ENCODE data around the gene KRT39.
"Not testable (repeated sequence)": the region's sequence is repeated elsewhere in the genome, so short reads cannot be mapped to it uniquely, and the experiment has no call there.

Gene KRT39

DNA sequence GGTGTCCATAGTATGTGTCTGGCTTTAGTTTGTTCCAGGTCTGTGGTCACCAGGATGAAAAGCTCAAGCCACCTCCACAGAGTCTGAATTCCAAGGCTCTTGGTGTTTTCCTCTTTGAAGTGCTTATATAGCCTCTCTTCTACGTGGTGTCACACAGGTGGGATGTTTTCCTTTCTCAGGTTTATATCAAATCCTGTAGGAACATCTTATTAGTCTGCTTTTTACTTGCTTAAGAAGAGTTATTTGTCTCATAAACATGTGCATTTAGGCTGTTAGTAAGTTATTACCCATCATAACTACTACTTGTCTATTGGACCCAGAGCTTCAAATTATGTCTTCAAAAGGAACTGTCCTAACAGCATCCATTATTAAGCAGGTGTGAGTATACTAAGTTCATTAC lies at the start of gene KRT39:
TSS of gene KRT39 (minus strand) at position 101 of the 400 bp plus-strand sequence. CDS start at position 9, 92 bp downstream.
- DNase-seq, result no peak

DNA sequence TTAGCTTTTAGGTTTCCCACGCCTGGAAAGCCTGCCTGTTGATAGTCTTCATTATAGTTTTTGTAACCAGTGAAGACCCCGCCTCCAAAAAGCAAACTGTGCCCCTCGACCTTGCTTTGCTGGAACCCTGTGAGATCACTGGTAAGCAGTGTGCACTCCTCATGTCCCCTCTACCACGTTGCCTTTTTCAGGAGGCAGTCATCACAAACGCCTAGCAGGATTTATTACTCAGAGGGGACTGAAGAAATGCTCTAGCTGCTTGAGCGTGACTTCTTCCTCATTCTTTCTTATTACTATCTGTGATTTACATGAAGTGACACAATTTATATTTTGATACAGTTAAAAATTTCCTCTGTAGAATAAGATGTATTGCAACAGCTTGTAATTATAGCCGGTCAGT lies 48.7 kb upstream of the KRT39 start:
- no peak for DNase-seq

DNA sequence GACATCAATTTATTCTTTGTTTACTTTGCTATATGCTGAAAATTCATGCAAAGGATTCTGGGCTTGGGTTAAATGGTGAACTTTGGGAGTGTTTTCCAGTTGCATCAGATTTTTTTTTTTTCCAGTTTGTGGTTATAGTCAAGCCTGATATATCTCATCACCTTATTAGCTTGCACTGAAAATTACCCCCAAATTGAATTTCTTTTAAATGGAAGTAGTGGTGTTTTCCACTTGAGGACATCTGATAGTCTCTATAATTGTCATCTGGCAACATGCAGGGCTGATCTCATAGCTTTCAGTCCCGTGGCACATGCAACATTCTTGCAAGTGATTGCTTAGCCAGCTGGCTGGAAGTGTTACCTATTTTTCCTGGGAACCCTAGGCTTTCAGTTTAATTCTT lies 46.9 kb upstream of the KRT39 start:
- no peak for DNase-seq

DNA sequence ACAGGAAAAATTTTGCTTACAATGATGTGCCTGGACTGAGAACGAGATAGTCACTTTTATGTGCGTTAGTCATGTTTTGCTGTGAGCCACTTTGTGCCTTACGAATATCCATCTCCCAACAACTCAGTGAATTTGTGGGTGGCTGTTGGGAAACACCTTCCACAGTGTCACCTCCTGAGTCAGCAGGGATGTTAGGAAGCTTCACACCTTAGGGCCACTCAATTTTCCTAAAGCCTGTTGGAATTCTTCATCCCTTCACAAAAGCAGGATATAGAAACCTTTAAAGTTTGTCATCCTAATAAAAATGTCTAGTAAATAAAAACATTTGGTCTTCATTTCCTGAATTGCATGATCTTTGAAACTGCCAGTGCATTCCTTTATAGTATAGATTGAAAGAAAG lies 46.4 kb upstream of the KRT39 start:
- DNase-seq, result no peak

DNA sequence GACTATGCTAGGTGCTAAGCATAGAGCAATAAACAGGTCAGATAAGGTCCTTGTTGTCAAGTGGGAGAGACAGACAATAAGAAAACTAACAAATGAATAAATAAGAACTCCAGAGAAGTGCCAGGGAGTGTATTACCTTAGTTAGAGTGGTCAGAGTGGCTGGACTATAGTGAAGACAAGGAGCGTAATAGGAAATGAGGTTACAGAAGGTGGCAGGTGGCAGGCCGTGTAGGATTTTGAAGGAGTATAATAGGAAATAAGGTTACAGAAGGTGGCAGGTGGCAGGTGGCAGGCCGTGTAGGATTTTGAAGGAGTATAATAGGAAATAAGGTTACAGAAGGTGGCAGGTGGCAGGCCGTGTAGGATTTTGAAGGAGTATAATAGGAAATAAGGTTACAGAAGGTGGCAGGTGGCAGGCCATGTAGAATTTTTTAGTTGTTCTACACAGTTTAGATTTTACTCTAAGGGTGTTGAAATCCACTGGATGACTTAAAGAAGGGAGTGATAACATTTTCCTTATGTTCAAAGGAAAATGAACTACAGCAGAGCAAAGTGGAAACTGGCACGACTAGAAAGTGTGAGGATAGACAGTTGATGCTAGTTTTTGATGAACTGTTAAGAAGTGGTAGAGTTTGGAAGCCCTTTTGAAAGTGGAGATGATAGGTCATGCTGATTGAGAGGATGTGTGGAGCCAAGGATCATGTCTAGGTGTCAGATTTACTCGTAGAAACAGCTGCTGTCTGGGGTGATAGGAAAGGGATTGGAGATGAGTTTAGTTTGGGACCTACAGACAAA lies 45.8 kb upstream of the KRT39 start:
- no peak for DNase-seq

DNA sequence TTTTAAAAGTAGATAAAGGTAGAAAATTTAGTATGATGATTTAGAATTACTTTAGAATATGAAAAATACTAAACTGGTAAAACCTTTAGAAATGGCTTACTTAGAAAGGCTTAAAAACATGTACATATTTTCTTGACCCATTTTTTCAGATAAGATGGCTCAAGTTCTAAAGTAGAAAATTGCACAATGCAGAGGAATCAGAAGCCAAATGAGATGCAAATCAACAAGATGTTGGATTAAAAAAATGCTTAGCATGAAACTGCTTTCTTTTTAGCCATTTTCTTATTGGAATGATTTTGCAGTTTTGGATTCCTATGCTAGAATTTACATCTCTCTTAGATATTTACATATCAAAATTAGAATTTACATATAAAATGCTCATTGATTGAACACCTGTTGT lies 43.7 kb upstream of the KRT39 start:
- no peak for DNase-seq

DNA sequence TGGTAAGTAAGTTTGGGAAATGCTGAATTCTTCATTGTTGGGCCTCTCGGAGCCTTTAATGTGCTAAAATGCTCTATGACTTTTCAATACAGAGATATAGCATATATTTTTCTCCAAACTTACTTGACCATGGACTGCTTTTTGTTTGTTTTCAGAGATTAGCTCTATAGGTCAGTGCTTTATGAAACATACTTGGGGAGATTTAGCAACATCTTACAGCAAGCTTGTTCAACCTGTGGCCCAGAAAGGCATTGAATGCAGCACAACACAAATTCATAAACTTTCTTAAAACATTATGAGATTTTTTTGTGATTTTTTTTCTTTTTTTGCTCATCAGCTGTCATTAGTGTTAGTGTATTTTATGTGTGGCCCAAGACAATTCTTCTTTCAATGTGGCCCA lies 43.2 kb upstream of the KRT39 start:
- no peak for DNase-seq

DNA sequence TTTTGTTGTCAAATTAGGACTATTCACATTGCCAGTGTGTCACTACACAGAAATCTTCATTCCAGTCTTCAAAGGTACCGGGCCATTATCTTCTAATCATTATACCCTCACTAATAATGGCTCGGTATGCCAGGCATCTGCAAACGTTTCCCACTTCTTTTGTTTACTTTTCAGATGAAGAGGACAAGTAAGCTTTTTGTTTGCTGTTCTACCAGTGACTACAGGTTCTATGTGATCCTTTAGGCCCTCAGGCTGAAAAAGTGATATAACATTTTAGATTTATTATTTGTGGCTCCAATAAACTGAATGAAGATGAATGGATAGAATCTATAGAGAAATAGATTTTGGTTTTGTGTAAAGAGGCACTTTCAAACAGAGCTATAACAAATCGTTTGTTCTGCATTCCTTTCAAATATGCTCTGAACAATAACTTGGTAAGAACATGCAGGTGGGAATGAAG lies 42.6 kb upstream of the KRT39 start:
- no peak for DNase-seq

DNA sequence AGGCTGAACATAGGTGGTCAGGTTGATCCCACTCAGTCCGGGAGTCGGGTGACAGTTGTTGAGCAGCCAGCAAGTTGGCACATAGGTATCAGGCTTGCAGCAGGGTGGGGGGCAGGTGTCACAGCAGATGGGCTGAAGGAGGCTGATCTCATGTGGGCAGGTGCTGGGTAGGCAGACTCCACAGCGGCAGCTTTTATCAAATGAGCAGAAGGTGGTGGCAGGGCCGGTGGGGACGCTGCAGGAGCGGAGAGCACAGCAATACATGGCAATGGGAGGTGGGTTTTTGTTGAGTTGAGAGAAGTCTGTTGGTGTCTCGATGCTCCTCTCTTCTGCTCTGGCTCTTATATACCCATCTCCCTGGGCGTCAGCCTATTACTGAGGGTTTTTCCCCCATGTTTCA lies 42.1 kb upstream of the KRT39 start, which contains the start of gene KRTAP3-1:
TSS of gene KRTAP3-1 (minus strand) at position 318 of the 400 bp plus-strand sequence. CDS start at position 264, 54 bp downstream.
- DNase-seq, result no peak

DNA sequence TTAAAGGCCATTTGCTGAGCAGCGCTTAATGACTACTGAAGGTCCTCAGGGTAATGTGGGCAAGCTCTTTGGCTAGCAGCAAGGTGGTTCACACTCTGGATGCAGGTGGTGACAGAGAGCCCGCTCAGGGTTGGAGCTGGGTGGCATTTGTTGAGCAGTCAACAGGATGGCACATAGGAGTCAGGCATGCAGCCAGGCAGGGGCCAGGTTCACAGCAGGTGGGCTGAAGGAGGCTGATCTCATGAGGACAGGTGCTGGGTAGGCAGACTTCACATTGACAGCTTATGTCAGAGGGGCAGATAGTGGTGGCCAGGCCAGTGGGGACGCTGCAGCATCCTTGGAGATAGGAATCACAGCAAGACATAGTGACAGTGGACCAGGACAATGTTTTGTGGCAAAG lies 37.6 kb upstream of the KRT39 start:
- no peak for DNase-seq

DNA sequence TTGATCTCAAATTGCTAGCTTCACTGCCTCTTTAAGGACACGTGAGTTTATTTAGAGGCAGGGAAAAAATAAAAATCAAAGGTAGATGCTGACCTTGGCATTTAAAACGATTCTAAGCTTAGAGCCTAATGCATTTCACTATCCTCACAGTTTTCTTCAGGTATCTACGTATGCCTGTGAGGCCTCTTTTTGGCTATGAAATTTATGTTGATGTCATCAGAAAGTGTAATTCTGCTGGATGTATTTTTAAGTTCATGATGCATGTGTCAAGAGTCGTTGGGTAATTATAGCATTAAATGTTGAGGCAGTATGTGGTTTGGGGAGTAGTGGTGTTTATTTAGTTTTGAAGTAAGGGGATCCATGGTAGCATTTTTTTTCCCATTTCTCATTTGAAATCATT lies 37.2 kb upstream of the KRT39 start:
- no peak for DNase-seq

DNA sequence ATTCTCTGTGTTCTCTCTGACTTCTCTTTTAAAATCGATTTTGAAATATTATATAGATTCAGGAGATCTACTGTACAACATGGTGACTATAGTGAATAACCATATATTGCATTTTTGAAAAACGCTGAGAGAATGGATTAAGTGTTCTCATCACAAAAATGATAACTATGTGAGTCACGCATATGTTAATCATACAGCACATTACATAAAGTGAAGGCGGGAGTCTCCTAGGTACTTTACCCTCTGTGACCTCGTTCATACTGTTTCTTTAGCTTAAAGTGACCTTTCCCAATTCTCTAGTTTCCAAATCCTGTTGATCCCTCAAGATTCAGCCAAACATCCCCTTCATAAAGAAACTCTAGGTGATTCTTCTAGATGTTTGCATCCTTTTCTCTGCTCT lies 36.1 kb upstream of the KRT39 start:
- DNase-seq, result no peak

DNA sequence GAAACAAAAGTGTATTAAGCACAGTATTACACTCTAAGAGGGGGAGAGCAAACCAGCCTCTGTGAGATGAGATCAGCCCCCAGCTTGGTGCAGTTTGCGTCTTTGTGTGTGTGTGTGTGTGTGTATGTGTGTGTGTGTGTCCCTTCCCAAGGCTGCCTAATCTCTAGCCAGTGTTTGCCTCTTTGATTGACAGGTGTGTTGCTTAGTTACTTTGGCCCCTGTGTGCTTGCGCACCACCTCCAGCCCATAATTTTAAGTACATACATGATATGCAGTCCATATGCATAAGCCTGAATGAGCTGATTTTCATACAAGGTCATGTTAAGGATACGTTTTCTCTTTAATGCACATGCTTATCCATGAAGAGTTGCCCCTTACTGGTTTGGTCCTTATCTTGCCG lies 35.0 kb upstream of the KRT39 start:
- DNase-seq, result no peak

DNA sequence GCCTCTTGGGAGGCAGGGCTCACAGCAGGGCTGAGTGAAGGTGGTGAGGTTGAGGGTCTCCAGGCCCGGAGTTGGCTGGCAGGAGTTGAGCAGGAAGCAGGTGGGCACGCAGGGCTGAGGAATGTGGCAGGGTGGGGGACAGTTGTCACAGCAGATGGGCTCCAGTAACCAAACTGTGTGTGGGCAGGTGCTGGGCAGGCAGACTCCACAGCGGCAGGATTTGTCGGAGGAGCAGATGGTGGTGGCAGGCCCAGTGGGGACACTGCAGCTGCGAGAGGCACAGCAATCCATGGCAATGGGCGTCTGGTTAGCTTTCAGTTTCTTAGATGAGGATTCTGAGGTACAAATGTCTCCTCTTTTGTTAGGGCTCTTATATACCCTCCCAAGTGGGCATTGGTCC lies 32.8 kb upstream of the KRT39 start, which contains the start of gene KRTAP3-2:
TSS of gene KRTAP3-2 (minus strand) at position 344 of the 400 bp plus-strand sequence. CDS start at position 291, 53 bp downstream.
- DNase-seq, result not testable (repeated sequence)

DNA sequence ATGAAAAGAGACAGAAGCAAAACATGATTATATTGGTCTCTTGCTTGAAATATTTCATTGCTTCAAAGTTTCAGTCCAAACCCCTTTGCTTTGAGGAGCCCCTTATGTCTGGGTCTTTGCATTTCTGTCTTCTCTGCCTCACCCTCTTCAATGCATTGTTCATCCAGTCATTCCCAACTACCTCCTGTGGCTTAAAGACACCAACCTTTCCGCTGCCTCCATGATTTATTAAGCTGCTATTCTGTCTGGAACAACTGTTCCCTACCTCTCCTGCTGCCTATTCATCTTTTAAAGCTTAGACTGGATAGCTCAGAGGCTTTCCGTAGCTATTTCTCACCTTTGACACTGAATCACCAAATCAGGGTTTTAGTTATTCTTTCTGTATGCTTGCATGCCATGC lies 30.6 kb upstream of the KRT39 start:
- DNase-seq, result no peak

DNA sequence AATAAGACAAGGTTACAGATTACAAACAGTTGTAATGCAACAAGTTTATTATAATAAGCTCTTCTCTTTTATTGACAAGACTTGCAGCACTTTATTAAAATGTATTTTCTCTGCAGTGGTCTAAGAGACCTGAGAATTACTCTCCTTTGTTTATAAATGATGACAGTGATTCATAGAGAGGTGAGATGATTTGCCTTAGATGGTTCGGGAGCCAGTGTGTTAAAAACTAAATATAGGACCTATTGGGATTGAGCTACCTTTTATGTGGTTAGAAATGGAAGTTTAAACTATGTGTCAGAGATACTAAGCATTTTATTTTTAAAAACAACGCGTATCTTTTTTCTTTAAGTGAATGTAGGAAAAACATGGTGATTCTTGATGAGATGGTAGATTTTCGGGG lies 30.1 kb upstream of the KRT39 start:
- no peak for DNase-seq

DNA sequence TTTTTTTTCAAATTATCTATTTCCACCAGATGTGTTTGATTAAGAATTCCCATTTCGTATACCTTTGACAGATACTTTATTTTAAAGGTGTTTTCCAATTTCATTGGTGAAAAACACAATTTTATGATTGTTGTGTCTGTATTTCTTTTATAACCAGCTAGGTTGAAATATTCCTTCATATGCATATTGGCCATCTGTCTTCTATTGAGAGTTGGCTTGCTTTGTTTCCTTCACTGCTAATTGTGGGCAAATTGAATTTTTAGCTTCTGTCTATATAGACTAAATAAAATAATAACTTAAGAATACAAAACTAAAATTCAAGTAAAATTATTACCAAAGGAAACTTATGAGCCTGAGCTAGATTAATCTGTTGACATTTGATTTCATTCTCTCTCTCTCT lies 28.4 kb upstream of the KRT39 start:
- no peak for DNase-seq

DNA sequence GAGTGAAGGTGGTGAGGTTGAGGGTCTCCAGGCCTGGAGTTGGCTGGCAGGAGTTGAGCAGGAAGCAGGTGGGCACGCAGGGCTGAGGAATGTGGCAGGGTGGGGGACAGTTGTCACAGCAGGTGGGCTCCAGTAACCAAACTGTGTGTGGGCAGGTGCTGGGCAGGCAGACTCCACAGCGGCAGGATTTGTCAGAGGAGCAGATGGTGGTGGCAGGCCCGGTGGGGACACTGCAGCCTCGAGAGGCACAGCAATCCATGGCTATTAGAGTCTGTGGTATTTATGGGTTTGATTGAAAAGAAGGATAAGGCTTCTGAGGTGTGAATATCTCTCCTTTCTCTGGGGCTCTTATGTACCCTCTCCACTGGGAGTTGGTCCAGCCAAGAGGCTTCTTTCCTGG lies 27.1 kb upstream of the KRT39 start, which contains the start of gene KRTAP3-3:
TSS of gene KRTAP3-3 (minus strand) at position 326 of the 400 bp plus-strand sequence. CDS start at position 259, 67 bp downstream.
- DNase-seq, result no peak

DNA sequence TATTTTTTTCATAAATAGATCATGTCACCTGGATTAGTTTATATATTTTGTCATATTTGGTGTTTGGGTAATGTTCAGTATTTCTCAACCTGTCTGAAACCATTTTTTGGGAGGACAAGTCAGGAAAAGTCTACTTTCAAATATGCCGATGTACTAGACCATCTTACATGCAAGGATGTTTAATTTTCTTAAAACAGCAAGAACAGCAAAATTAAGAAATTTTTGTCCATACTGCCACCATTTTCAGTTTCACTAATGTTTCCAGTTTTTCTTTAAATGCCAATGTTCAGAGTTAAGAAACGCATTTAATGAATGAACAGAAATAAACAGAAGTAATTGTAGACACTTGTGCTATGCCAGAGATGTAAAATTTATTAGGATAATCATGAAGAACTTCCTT lies 26.3 kb upstream of the KRT39 start:
- DNase-seq, result no peak

DNA sequence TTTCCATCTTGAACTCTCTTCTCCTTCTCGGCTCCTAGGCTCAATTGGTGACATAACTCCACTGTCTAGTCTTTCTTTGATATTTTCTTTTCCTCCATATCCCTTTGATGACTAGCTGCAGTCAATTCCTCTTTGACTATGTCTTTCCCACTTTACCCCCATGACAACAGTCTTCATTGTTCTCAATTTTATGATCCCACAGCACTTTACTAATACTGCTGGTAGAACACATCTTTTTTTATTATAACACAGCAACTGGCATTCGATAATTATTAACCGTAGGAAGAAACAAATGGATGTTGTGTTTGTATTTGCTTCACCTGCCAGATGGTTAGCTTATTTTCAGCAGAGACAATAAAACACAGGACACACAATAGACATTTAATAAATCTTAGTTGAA lies 25.9 kb upstream of the KRT39 start:
- no peak for DNase-seq

DNA sequence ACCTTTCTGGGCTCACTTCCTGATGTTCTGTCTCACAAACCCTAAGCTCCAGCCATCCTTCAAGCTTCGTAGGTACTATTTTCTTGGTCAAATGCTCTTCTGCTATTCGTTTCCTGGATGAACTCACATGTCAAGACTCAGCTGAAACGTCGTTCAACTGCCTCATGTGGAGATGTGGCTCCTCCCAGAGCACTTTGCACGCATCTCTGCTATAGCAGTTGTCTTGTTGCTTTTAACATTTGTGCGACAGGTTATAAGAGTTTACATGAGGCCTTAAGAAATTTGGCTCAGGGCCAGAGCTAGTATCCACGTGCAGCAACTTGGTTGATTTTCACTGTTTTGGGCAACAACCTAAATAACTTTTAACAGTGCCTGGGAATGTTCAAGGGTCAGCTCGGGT lies 20.2 kb upstream of the KRT39 start:
- DNase-seq, result no peak

DNA sequence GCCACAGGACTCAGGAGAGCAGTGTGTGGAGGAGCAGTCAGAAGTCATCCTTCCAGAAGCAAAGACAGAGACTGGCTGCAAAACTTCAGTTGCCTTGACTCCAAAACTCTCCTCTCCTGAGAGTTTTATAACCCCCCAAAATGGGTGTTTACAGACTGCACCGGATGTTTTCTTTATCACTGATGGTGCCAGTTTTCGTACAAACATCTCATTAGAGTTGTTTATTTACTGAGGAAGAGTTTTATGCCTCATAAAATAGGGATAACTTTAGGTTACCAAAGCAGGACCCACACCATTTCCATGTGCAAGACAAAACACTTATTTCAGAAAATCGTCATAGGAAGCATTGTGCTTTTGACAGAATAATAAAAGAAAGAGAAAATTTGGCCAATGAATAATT lies 17.5 kb upstream of the KRT39 start, which contains the start of gene KRT40:
TSS of gene KRT40 (minus strand) at position 101 of the 400 bp plus-strand sequence. CDS start at position 48, 53 bp downstream.
- no peak for DNase-seq

DNA sequence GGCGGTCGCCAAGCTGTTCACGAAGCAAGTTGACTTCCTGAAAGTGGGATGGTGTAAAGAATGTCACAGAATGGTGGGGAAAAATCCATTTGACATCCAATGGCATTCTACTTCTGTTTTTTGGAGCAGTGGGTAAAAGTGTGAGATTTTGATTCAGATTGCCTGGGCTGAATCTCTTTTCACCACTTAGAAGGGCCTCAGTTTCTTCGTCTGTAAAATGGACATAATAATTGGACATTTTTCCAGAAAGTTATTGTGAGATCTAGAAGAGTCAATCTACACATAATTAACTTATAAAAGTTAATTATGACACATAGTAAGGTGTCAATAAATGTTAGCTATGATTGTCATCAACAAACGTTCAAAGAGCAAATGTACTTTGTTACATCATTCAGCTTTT lies 14.4 kb upstream of the KRT39 start:
- no peak for DNase-seq

DNA sequence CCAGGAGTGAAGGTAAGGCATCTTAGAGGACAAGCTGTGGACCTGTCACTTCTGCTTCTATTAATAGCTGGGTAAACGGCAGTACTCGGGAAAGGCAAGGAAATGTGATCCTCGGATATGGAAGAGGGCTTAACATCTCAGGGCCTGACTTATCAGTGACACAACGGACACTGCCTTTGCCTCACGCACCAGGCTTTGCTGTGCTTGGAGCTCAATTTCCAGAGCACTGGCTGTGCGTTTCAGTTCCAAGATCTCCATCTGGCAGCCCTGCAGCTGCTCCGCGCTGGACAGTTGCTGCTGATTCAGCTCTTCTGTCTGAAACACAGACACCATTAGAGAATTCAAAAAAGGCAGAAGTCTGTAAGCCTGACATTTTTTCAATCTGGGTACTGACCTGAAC lies 13.8 kb upstream of the KRT39 start:
- DNase-seq, result no peak

DNA sequence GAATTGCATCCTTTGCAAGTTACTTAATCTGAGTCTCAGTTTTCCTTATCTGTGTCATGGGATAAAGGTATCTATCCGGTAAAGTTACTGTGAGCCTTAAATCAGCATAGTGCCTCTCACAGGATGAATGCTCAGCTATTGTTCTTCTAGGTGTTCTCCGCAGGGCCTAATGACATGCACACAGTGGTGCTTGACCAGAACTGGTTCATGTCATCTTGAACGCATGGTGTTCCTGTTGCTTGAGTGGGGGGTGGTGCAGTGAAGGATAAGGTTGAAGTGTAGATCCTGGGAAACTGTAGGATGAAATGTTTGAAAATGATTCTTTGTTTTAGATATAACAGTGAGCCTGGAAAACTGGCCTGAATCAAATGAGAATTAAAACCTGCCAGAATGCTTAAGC lies 13.4 kb upstream of the KRT39 start:
- no peak for DNase-seq
